ENCODE data around the gene AMELY. TPM values are rescaled to one million over a fixed set of nuclear protein-coding genes. Genes with fewer than 3 reads are reported as not detected.
"Not testable (repeated sequence)": the region's sequence is repeated elsewhere in the genome, so short reads cannot be mapped to it uniquely, and the experiment has no call there.

AMELY gene
- total RNA-seq, 4 donors from 2014 or later = not detected

- no peak for ATAC-seq (ENCODE audit: low FRiP score)
- TF ChIP-seq CTCF (IDR thresholded peaks at IDR 0.05) = no peak
- DNase-seq (ENCODE audit: low spot score) = no peak
These were observed 4.0 kb downstream of the AMELY start for GRCh38 chrY:6907591-6907990.

GRCh38 chrY:6902116-6902515 is 9.4 kb downstream of the AMELY start:
- DNase-seq (ENCODE audit: low spot score); ATAC-seq (ENCODE audit: low FRiP score): not testable (repeated sequence)

DNA sequence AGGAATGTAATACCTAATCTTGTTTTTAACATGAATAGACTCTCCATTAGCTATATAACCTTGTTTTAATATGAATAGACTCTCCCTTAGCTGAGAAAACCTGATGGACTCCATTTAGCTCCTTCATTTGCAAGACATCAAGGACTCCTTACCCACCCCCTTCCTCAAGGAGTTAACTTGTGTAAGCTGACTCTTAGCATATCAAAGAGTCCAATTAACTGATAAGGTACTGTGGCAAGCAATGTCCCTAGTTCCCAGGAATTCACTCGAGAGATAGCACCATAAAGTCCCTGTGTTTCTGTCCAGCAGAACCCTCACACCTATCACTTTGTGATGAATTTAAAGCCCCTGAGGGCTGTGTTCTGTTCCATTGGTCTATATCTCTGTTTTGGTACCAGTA is 16.3 kb downstream of the AMELY start:
- ATAC-seq (ENCODE audit: low FRiP score) (no peak), DNase-seq (ENCODE audit: low spot score) (no peak)
- TF ChIP-seq CTCF (IDR thresholded peaks at IDR 0.05) = no peak

- TF ChIP-seq CTCF (IDR thresholded peaks at IDR 0.05) = no peak
- no peak for ATAC-seq (ENCODE audit: low FRiP score)
- DNase-seq (ENCODE audit: low spot score) = no peak
These were observed 17.1 kb downstream of the AMELY start for GRCh38 chrY:6894496-6894895.

DNA sequence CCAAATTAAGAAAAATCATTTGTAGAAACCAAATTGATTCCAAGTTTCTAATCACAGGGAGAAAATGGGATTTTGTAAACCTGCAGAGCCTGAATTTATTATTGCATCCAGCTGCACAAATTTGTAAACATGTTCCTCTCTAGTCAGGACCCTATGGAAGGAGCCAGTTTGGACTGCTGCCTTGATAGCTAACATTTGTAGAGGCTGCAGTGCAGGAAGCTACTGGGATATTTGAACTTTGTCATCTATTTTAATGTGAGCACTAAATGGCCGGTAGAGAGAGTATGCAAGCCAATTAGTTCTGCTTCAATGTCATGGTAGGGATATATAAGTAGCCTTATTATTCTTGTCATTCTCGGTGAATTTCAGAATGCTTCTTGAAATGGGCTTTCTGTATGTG is 62.2 kb downstream of the AMELY start:
- TF ChIP-seq CTCF (IDR thresholded peaks at IDR 0.05) = no peak
- ATAC-seq (ENCODE audit: low FRiP score) = no peak
- no peak for DNase-seq (ENCODE audit: low spot score)

- ATAC-seq (ENCODE audit: low FRiP score) = not testable (repeated sequence)
These were observed 68.9 kb downstream of the AMELY start for GRCh38 chrY:6842650-6843049.

More at GRCh38 chrY:6842650-6843049, 68.9 kb downstream of the AMELY start:
- DNase-seq (ENCODE audit: low spot score) = not testable (repeated sequence)

Other genes starting within 250 kb of the AMELY start
- 1 to 10 TPM in 1 of 4 donors, under 1 TPM in 1, not detected in 2; 0.96 to 1.6 TPM for gene TBL1Y, start 1.1 kb downstream of the AMELY start, total RNA-seq